Inflammatory macrophage treated with lipopolysaccharide for 4 hours (primary cell): ENCODE results near the gene POLRMT.
A peak's percentile ranks its signal among the peaks of the same experiment; 100 is the strongest.
"Not testable (repeated sequence)": the region's sequence is repeated elsewhere in the genome, so short reads cannot be mapped to it uniquely, and the experiment has no call there.

Experiments
- DNase-seq: peaks from one replicate; pipeline ENCODE4 v3.0.0-alpha.2; 2020

POLRMT gene

GRCh38 chr19:646779-647565 lies 13.6 kb upstream of the POLRMT start:
- DNase-seq, result no peak

- DNase-seq, result no peak
Measured at GRCh38 chr19:645912-646778, 12.8 kb upstream of the POLRMT start.

- DNase-seq, result no peak
Measured at GRCh38 chr19:644789-645188, 11.5 kb upstream of the POLRMT start.

GRCh38 chr19:644363-644762 lies 11.0 kb upstream of the POLRMT start:
- no peak for DNase-seq

GRCh38 chr19:643736-644135 lies 10.4 kb upstream of the POLRMT start:
- DNase-seq, result no peak

- no peak for DNase-seq
Measured at GRCh38 chr19:642767-643727, 9.7 kb upstream of the POLRMT start.

GRCh38 chr19:641702-642101 lies 8.4 kb upstream of the POLRMT start:
- no peak for DNase-seq

GRCh38 chr19:640606-641189 lies 7.4 kb upstream of the POLRMT start:
- no peak for DNase-seq

- no peak for DNase-seq
Measured at GRCh38 chr19:640161-640558, 6.8 kb upstream of the POLRMT start.

GRCh38 chr19:639253-640160 lies 6.2 kb upstream of the POLRMT start, which contains the start of gene FGF22:
Gene FGF22 (plus strand): TSS chr19:639879. CDS start chr19:639926, 47 bp downstream.
- DNase-seq, result peak; percentile 91

GRCh38 chr19:638906-639252 lies 5.5 kb upstream of the POLRMT start:
- no peak for DNase-seq

- no peak for DNase-seq
Measured at GRCh38 chr19:634975-635652, 1.8 kb upstream of the POLRMT start.

- DNase-seq, result no peak
Measured at GRCh38 chr19:633786-634639, 676 bp upstream of the POLRMT start.

GRCh38 chr19:632579-633067 lies 714 bp downstream of the POLRMT start:
- peak; percentile 75 for DNase-seq

- DNase-seq, result no peak
Measured at GRCh38 chr19:629961-630714, 3.2 kb downstream of the POLRMT start.

GRCh38 chr19:629515-629914 lies 3.8 kb downstream of the POLRMT start:
- not testable (repeated sequence) for DNase-seq

GRCh38 chr19:628168-628567 lies 5.2 kb downstream of the POLRMT start:
- no peak for DNase-seq

- not testable (repeated sequence) for DNase-seq
Measured at GRCh38 chr19:626566-626965, 6.8 kb downstream of the POLRMT start.

GRCh38 chr19:625257-625656 lies 8.1 kb downstream of the POLRMT start:
- DNase-seq, result no peak
